H9 (cell line): ENCODE measurements around the gene PSMB9. TPM values are rescaled to one million over a fixed set of nuclear protein-coding genes. Genes with fewer than 3 reads are reported as not detected.

ENCODE experiments used
- DNase-seq: peaks from one replicate; pipeline ENCODE4 v3.0.0-alpha.2; 2017
- H2AFZ ChIP-seq: one replicate; pipeline ENCODE4 v1.6.1; 2013; ENCODE audit warnings: mild to moderate bottlenecking, low read length, control low read depth, moderate library complexity
- H2AK5ac ChIP-seq: 2 replicates; pipeline ENCODE4 v1.6.1; 2013; ENCODE audit warnings: low read length, control low read depth, mixed read lengths; ENCODE audit not compliant: insufficient read length
- H2BK120ac ChIP-seq: one replicate; pipeline ENCODE4 v1.6.1; 2013; ENCODE audit warnings: low read depth, mild to moderate bottlenecking, low read length, control low read depth, inconsistent platforms; ENCODE audit not compliant: poor library complexity, severe bottlenecking
- H2BK12ac ChIP-seq: 2 replicates; pipeline ENCODE4 v1.6.1; 2013; ENCODE audit warnings: low read length, control low read depth, mixed read lengths, low read depth; ENCODE audit not compliant: insufficient read length
- H2BK15ac ChIP-seq: 2 replicates; pipeline ENCODE4 v1.6.1; 2013; ENCODE audit warnings: low read depth, low read length, control low read depth
- H2BK20ac ChIP-seq: one replicate; pipeline ENCODE4 v1.6.1; 2013; ENCODE audit warnings: low read depth, mild to moderate bottlenecking, low read length, control low read depth, inconsistent platforms; ENCODE audit not compliant: poor library complexity, severe bottlenecking
- H2BK5ac ChIP-seq: 2 replicates; pipeline ENCODE4 v1.6.1; 2013; ENCODE audit warnings: low read length, control low read depth, mixed read lengths; ENCODE audit not compliant: insufficient read length
- H3K14ac ChIP-seq: 2 replicates; pipeline ENCODE4 v1.6.1; 2013; ENCODE audit warnings: low read length, control low read depth; ENCODE audit not compliant: insufficient read depth
- H3K18ac ChIP-seq: 2 replicates; pipeline ENCODE4 v1.6.1; 2013; ENCODE audit warnings: low read depth, mild to moderate bottlenecking, mixed read lengths, low read length, control low read depth; ENCODE audit not compliant: insufficient read length
- H3K23ac ChIP-seq: 2 replicates; pipeline ENCODE4 v1.6.1; 2013; ENCODE audit warnings: low read length, control low read depth, mixed read lengths, low read depth; ENCODE audit not compliant: insufficient read length
- H3K23me2 ChIP-seq: 2 replicates; pipeline ENCODE4 v1.6.1; 2013; ENCODE audit warnings: low read depth, mild to moderate bottlenecking, mixed read lengths, low read length, control low read depth; ENCODE audit not compliant: insufficient read length, poor library complexity, severe bottlenecking
- H3K27ac ChIP-seq: 2 replicates; pipeline ENCODE4 v1.5.1; 2013; ENCODE audit warnings: low read length, control low read depth, mixed read lengths, low read depth; ENCODE audit not compliant: insufficient read length
- H3K27me3 ChIP-seq: 2 replicates; pipeline ENCODE4 v1.6.1; 2013; ENCODE audit warnings: low read length, control low read depth, inconsistent platforms; ENCODE audit not compliant: insufficient read depth
- H3K4ac ChIP-seq: 2 replicates; pipeline ENCODE4 v1.6.1; 2013; ENCODE audit warnings: low read depth, mild to moderate bottlenecking, control low read depth, inconsistent platforms, low read length, moderate library complexity
- H3K4me1 ChIP-seq: 2 replicates; pipeline ENCODE4 v1.6.1; 2013; ENCODE audit warnings: low read length, control low read depth, inconsistent platforms; ENCODE audit not compliant: insufficient read depth
- H3K4me2 ChIP-seq: 2 replicates; pipeline ENCODE4 v1.6.1; 2013; ENCODE audit warnings: low read length, control low read depth, mixed read lengths; ENCODE audit not compliant: insufficient read length, insufficient read depth
- H3K56ac ChIP-seq: 2 replicates; pipeline ENCODE4 v1.6.1; 2013; ENCODE audit warnings: low read depth, mild to moderate bottlenecking, mixed read lengths, low read length, control low read depth; ENCODE audit not compliant: insufficient read length
- H3K79me1 ChIP-seq: 2 replicates; pipeline ENCODE4 v1.6.1; 2013; ENCODE audit warnings: low read depth, mild to moderate bottlenecking, moderate library complexity, low read length, control low read depth, inconsistent platforms; ENCODE audit not compliant: insufficient read depth, poor library complexity, severe bottlenecking
- H3K79me2 ChIP-seq: 2 replicates; pipeline ENCODE4 v1.6.1; 2013; ENCODE audit warnings: low read length, control low read depth, inconsistent platforms; ENCODE audit not compliant: insufficient read depth
- H3K9ac ChIP-seq: 2 replicates; pipeline ENCODE4 v1.6.1; 2013; ENCODE audit warnings: low read length, control low read depth, mixed read lengths; ENCODE audit not compliant: insufficient read length; ENCODE audit errors: extremely low read depth
- H3K9me3 ChIP-seq: one replicate; pipeline ENCODE4 v1.6.1; 2013; ENCODE audit warnings: low read depth, low read length, inconsistent platforms; ENCODE audit not compliant: control insufficient read depth
- H3T11ph ChIP-seq: one replicate; pipeline ENCODE4 v1.6.1; 2013; ENCODE audit warnings: mild to moderate bottlenecking, low read length, control low read depth, inconsistent platforms
- H4K20me1 ChIP-seq: one replicate; pipeline ENCODE4 v1.6.1; 2013; ENCODE audit not compliant: control insufficient read depth, insufficient read length, insufficient read depth
- H4K5ac ChIP-seq: 2 replicates; pipeline ENCODE4 v1.6.1; 2013; ENCODE audit warnings: low read depth, mild to moderate bottlenecking, mixed read lengths, low read length, control low read depth; ENCODE audit not compliant: insufficient read length
- H4K8ac ChIP-seq: replicated peaks from 2 replicates; pipeline ENCODE4 v1.6.1; 2013; ENCODE audit warnings: low read length, control low read depth, mixed read lengths, low read depth; ENCODE audit not compliant: insufficient read length
- H4K91ac ChIP-seq: 2 replicates; pipeline ENCODE4 v1.6.1; 2013; ENCODE audit warnings: low read depth, mild to moderate bottlenecking, moderate library complexity, mixed read lengths, low read length, control low read depth; ENCODE audit not compliant: insufficient read length
- H3K27ac Mint-ChIP-seq, 3 experiments: 2 replicates in 2 of 3; 3 replicates in 1 of 3; pipeline ENCODE4 v1.8.0; 2020 to 2021; ENCODE audit warnings: mixed read lengths in 3 of 3, mild to moderate bottlenecking in 1 of 3, moderate library complexity in 1 of 3
- H3K27me3 Mint-ChIP-seq: 2 replicates; pipeline ENCODE4 v1.8.0; 2021; ENCODE audit warnings: low read depth, mild to moderate bottlenecking, moderate library complexity, mixed read lengths
- H3K36me3 Mint-ChIP-seq, 3 experiments: 2 replicates in 2 of 3; 3 replicates in 1 of 3; pipeline ENCODE4 v1.8.0; 2020 to 2021; ENCODE audit warnings: low read depth in 3 of 3, mixed read lengths in 3 of 3; ENCODE audit not compliant: insufficient read depth in 1 of 3
- H3K4me1 Mint-ChIP-seq, 2 experiments: 2 replicates each; pipeline ENCODE4 v1.8.0; 2020; ENCODE audit warnings: mixed read lengths in 2 of 2
- H3K4me3 Mint-ChIP-seq, 2 experiments: 2 replicates in 1 of 2; 3 replicates in 1 of 2; pipeline ENCODE4 v1.8.0; 2020 to 2021; ENCODE audit warnings: mild to moderate bottlenecking in 2 of 2, mixed read lengths in 2 of 2, moderate library complexity in 1 of 2
- H3K9me3 Mint-ChIP-seq, 2 experiments: 2 replicates in 1 of 2; 3 replicates in 1 of 2; pipeline ENCODE4 v1.8.0; 2020; ENCODE audit warnings: mild to moderate bottlenecking in 2 of 2, mixed read lengths in 2 of 2, moderate library complexity in 1 of 2
- CTCF ChIP-seq: fragments of 200-600 bp; sonication (generic); conservative IDR thresholded peaks from 3 replicates; pipeline ENCODE4 v1.8.0; 2021; ENCODE audit warnings: antibody characterized with exemption, mild to moderate bottlenecking
- WGBS: extraction: QIAGEN DNeasy Blood & Tissue Kit; methylation state at CpG from one replicate; pipeline ENCODE4 v1.1.7; 2013; ENCODE audit warnings: missing lambda C conversion rate, low lambda C conversion rate, mixed read lengths; ENCODE audit not compliant: insufficient read length; ENCODE audit errors: extremely low coverage; 5-methylcytosine and 5-hydroxymethylcytosine counted together
- total RNA-seq: library from RNA; stranded (reverse); gene quantifications from 2 replicates; pipeline ENCODE4 v1.2.1, GENCODE V29; 2021

PSMB9 gene
- total RNA-seq, 1 experiment from 2014 or later: 3.5 TPM

GRCh38 chr6:32833664-32834063 lies 20.3 kb upstream of the PSMB9 start:
- H2BK5ac ChIP-seq: no peak overlapping the region
- no peak overlapping the region; a peak in 1 of 7 replicates for H3K27ac Mint-ChIP-seq
- no peak overlapping the region for H3K56ac ChIP-seq
- no peaks in the 10 kb centered on the region for H3K9me3 Mint-ChIP-seq
- no peak overlapping the region for H3K4ac ChIP-seq
- H3K79me1 ChIP-seq: no peaks in the 10 kb centered on the region
- H3K79me2 ChIP-seq: no peaks in the 10 kb centered on the region
- no peak overlapping the region for H3K4me2 ChIP-seq
- no peak for DNase-seq
- no peak overlapping the region for H3K18ac ChIP-seq
- H2AFZ ChIP-seq: no peak overlapping the region
- H3K23me2 ChIP-seq: peaks cover 6% of the 10 kb centered on the region
- H2BK20ac ChIP-seq: no peak overlapping the region
- no peak overlapping the region for H3K23ac ChIP-seq
- H3K36me3 Mint-ChIP-seq: peaks cover 7 to 19% (median 11%) of the 10 kb centered on the region in 3 experiments; a peak in 6 of 7 replicates
- H3K4me1 Mint-ChIP-seq: peaks cover 5 to 18% of the 10 kb centered on the region in 2 experiments
- H2BK12ac ChIP-seq: no peak overlapping the region
- H4K5ac ChIP-seq: no peak overlapping the region
- no peaks in the 10 kb centered on the region; the same call in 1 of the 2 replicates for H3K27me3 Mint-ChIP-seq
- H3K27me3 ChIP-seq: no peaks in the 10 kb centered on the region
- no peak overlapping the region for H2BK120ac ChIP-seq
- H4K8ac ChIP-seq: no peak overlapping the region
- H3K27ac ChIP-seq: no peak overlapping the region
- no peak overlapping the region for H2BK15ac ChIP-seq
- peaks cover 4% of the 10 kb centered on the region; the same call in 1 of the 2 replicates for H3K4me1 ChIP-seq
- no peak overlapping the region for H3K14ac ChIP-seq
- H3K9me3 ChIP-seq: no peaks in the 10 kb centered on the region
- H2AK5ac ChIP-seq: no peak overlapping the region
- no peak overlapping the region for H3K4me3 Mint-ChIP-seq
- no peaks in the 10 kb centered on the region for H4K20me1 ChIP-seq
- WGBS: no CpG with 5 or more reads among the region's 5 CpGs
- no peak overlapping the region for H3T11ph ChIP-seq
- H3K9ac ChIP-seq: no peak overlapping the region
- TF ChIP-seq CTCF: no peak
- H4K91ac ChIP-seq: no peak overlapping the region
